UCSD-AML1 (cell line): ENCODE measurements around the gene DHX30.
"Not testable (repeated sequence)": the region's sequence is repeated elsewhere in the genome, so short reads cannot be mapped to it uniquely, and the experiment has no call there.

ENCODE experiments used
- DNase-seq: peaks from one replicate; lab custom pipeline; 2025; ENCODE audit not compliant: unreplicated experiment; lab: John Stamatoyannopoulos, UW

The DHX30 gene, protein sequence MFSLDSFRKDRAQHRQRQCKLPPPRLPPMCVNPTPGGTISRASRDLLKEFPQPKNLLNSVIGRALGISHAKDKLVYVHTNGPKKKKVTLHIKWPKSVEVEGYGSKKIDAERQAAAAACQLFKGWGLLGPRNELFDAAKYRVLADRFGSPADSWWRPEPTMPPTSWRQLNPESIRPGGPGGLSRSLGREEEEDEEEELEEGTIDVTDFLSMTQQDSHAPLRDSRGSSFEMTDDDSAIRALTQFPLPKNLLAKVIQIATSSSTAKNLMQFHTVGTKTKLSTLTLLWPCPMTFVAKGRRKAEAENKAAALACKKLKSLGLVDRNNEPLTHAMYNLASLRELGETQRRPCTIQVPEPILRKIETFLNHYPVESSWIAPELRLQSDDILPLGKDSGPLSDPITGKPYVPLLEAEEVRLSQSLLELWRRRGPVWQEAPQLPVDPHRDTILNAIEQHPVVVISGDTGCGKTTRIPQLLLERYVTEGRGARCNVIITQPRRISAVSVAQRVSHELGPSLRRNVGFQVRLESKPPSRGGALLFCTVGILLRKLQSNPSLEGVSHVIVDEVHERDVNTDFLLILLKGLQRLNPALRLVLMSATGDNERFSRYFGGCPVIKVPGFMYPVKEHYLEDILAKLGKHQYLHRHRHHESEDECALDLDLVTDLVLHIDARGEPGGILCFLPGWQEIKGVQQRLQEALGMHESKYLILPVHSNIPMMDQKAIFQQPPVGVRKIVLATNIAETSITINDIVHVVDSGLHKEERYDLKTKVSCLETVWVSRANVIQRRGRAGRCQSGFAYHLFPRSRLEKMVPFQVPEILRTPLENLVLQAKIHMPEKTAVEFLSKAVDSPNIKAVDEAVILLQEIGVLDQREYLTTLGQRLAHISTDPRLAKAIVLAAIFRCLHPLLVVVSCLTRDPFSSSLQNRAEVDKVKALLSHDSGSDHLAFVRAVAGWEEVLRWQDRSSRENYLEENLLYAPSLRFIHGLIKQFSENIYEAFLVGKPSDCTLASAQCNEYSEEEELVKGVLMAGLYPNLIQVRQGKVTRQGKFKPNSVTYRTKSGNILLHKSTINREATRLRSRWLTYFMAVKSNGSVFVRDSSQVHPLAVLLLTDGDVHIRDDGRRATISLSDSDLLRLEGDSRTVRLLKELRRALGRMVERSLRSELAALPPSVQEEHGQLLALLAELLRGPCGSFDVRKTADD

GRCh38 chr3:47802734-47803479, at the start of gene DHX30:
Gene DHX30 (plus strand): TSS chr3:47803138. CDS start chr3:47810684, 7,546 bp downstream.
- DNase-seq = peak; percentile 82

DNA sequence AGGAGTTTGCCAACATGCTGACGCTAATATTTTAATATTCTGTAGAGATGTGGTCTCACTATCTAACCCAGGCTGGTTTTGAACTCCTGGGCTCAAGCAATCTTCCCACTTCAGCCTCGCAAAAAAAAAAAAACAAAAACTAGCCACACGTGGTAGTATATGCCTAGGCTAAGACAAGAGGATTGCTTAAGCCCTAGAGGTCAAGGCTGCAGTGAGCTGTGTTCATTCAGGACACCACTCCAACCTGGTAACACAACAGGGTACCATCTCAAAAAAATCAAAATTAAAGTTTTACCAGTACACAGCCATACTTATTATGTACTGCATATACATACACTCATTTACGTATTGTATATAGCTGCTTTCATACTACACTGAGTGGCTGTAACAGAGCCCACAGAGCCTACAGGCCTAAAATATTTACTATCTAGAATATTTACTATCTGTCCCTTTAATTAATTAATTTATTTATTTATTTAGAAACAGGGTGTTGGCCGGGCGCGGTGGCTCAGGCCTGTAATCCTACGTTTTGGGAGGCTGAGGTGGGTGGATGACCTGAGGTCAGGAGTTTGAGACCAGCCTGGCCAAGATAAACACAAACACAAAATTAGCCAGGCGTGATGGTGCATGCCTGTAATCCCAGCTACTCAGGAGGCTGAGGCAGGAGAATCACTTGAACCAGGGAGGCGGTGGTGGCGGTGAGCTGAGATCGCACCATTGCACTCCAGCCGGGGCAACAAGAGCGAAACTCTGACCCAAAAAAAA, 44.5 kb upstream of the DHX30 start:
- no peak for DNase-seq

DNA sequence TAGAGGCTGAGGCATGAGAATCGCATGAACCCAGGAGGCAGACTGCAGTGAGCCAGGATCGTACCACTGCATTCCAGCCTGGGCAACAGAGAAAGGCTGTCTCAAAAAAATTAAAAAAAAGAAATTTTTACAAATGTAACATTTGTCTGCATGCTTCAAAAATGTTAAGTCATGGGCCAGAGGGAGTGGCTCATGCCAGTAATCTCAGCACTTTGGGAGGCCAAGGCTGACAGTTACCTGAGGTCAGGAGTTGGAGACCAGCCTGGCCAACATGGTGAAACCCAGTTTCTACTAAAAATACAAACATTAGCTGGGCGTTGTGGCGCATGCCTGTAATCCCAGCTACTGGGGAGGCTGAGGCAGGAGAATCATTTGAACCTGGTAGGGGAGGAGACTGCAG, 42.7 kb upstream of the DHX30 start:
- DNase-seq = not testable (repeated sequence)

DNA sequence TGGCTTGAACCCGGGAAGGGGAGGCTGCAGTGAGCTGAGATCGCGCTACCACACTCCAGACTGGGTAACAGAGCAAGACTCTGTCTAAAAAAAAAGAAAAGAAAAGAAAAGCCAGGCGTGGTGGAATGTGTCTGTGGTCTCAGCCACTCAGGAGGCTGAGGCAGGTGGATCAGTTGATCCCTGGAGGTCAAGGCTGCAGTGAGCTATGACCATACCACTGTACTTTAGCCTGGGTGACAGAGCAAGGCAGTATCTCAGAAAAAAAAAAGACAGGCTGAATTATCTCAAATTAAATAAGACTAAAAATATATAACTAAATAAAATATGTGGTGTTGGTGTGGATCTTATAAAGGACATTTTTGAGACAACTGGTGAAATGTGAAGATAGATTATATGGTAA, 41.9 kb upstream of the DHX30 start:
- DNase-seq = no peak

- no peak for DNase-seq
These were observed 40.7 kb upstream of the DHX30 start for GRCh38 chr3:47762233-47762632.

- DNase-seq = no peak
These were observed 36.8 kb upstream of the DHX30 start for GRCh38 chr3:47766186-47766585.

DNA sequence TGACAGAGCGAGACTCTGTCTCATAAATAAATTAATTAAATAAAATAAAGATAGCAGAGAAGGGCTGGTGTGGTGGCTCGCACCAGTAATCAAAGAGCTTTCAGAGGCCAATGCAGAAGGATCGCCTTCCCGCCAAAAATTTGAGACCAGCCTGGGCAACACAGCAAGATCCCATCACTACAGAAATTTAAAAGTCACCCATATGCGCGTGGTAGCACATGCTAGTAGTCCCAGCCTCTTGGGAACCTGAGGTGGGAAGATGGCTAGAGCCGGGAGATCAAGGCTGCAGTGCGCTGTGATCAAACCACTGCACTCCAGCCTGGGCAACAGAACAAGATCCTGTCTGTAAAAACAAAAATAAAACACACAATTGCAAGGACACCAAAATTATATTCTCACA, 30.9 kb upstream of the DHX30 start:
- no peak for DNase-seq

GRCh38 chr3:47772788-47773187, 30.1 kb upstream of the DHX30 start:
- DNase-seq = no peak

- no peak for DNase-seq
These were observed 24.2 kb upstream of the DHX30 start for GRCh38 chr3:47778746-47779145.

GRCh38 chr3:47780741-47781684, 21.9 kb upstream of the DHX30 start:
- peak; percentile 69 for DNase-seq

- peak; percentile 99 for DNase-seq
These were observed 21.1 kb upstream of the DHX30 start, which contains the start of gene SMARCC1 for GRCh38 chr3:47781685-47782445. Gene SMARCC1 (minus strand): TSS chr3:47781893. CDS start chr3:47781797, 96 bp downstream.

DNA sequence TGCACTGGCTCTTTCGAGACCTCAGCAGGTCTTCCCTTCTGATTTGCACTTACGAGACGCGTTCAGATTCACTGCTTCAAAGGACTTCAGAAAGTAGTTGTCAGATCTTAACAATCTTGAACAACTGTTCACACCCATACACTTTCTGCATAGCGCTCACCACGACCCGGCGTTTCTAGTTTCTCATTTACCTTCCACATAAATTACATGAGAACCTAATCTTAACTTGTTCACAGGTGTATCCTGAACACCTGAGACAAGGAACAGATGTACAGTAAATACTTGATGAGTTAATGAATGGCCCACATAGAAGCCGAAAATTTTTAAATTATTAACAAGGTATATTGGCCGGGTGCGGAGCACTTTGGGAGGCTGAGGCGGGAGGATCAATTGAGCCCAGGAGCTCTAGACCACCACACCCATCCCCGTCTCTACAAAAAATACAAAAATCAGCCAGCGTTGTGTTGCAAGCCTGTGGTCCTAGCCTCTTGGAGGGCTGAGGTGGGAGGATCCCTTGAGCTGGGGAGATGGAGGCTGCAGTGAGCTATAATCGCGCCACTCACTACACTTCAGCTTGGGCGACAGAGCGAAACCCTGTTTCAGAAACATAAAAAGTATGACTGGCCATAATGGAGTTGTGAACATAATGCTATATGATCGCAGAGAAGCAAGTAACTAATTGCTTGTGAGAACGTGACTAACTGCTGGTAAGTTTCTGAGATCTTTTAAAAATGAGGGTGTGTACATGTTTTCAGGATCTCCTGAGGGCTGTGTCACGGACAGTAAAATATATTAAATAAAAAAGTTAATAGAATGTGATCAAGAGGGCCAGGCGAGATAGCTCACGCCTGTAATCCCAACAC, 20.3 kb upstream of the DHX30 start:
- DNase-seq = no peak

- DNase-seq = no peak
These were observed 19.3 kb upstream of the DHX30 start for GRCh38 chr3:47783673-47784072.

DNA sequence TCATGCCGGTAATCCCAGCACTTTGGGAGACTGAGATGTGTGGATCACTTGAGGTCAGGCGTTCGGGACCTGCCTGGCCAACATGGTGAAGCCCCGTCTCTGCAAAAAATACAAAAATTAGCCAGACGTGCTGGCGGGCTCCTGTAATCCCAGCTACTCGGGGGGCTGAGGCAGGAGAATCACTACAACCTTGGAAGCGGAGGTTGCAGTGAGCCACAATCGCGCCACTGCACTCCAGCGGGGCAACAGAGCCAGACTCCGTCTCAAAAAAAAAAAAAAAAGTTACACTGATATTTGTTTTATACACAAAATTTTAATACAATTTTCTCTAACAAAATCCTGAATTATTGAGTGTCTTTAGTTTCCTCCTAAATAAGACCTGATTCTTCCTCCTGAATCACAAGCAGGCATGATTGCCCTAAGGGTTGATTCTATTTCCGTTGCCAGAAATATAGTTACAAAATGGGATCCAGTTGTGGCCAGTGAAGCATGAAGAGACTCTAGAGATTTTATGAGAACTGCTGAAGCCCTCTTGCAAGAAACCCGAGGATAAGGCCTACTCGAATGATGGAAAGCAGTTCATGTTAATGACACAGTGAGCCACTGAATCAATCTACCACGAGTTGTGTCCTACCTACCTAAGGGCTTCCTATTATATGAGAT, 11.6 kb upstream of the DHX30 start:
- DNase-seq = no peak

- no peak for DNase-seq
These were observed 10.2 kb upstream of the DHX30 start for GRCh38 chr3:47792699-47793098.

DNA sequence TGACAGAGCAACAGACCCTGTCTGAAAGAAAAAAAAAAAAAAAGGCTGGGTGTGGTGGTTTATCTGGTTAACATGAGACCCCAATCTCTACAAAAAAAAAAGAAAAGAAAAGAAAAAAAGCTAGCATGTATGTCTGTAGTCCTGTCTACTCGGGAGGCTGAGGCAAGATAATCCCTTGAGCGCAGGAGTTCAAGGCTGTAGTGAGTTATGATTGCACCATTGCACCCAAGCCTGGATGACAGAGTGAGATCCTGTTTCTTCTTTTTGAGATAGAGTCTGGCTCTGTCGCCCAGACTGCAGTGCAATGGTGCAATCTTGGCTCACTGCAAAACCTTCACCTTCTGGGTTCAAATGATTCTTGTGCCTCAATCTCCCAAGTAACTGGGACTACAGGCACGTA, 8.4 kb upstream of the DHX30 start:
- DNase-seq = no peak

DNA sequence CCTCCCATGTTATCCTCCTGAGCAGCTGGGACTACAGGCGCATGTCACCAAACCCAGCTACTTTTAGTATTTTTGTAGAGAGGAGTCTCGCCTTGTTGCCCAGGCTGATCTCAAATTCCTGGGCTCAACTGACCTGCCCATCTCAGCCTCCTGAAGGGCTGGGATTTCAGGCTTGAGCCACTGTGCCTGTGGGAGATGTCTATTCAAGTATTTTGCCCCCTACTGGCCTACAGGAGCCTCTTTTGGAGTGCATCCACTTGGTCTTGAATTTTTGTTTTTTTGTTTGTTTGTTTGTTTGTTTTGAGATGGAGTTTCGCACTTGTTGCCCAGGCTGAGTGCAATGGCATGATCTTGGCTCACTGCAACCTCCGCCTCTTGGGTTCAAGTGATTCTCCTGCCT, 3.2 kb upstream of the DHX30 start:
- no peak for DNase-seq
